Renal cortical epithelial cell (primary cell): ENCODE data around the gene IDH2. TPM values are rescaled to one million over a fixed set of nuclear protein-coding genes. Genes with fewer than 3 reads are reported as not detected.
A peak's percentile ranks its signal among the peaks of the same experiment; 100 is the strongest.
"Not testable (repeated sequence)": the region's sequence is repeated elsewhere in the genome, so short reads cannot be mapped to it uniquely, and the experiment has no call there.

Experiments used
- DNase-seq: peaks from one replicate; pipeline ENCODE4 v3.0.0-alpha.2; 2011; ENCODE audit warnings: low read depth
- total RNA-seq: library from RNA; depleted of rRNA; stranded (reverse); fragments of >200 nt; gene quantifications from 2 replicates; pipeline ENCODE4 v1.2.3, GENCODE V29; 2014

IDH2 gene
- 160 and 174 TPM in 2 replicates for total RNA-seq

- DNase-seq: peak; percentile 42
Observed at GRCh38 chr15:90101969-90102890, at the start of gene IDH2. TSS of gene IDH2 (minus strand) at chr15:90102468. CDS start at chr15:90102390, 78 bp downstream.

GRCh38 chr15:90150551-90150950 lies 48.3 kb upstream of the IDH2 start:
- not testable (repeated sequence) for DNase-seq

GRCh38 chr15:90149609-90150340 lies 47.5 kb upstream of the IDH2 start:
- DNase-seq: no peak

- not testable (repeated sequence) for DNase-seq
Observed at GRCh38 chr15:90146198-90146761, 44.0 kb upstream of the IDH2 start.

GRCh38 chr15:90145761-90146160 lies 43.5 kb upstream of the IDH2 start:
- DNase-seq: no peak

GRCh38 chr15:90145259-90145658 lies 43.0 kb upstream of the IDH2 start:
- no peak for DNase-seq

GRCh38 chr15:90143166-90143655 lies 40.9 kb upstream of the IDH2 start:
- DNase-seq: peak; percentile 41

GRCh38 chr15:90142216-90143165 lies 40.2 kb upstream of the IDH2 start:
- DNase-seq: no peak

- DNase-seq: peak; percentile 51
Observed at GRCh38 chr15:90141646-90142045, 39.4 kb upstream of the IDH2 start.

- DNase-seq: not testable (repeated sequence)
Observed at GRCh38 chr15:90139549-90139948, 37.3 kb upstream of the IDH2 start.

GRCh38 chr15:90138071-90138833 lies 36.0 kb upstream of the IDH2 start:
- peak; percentile 59 for DNase-seq

- no peak for DNase-seq
Observed at GRCh38 chr15:90132437-90132836, 30.2 kb upstream of the IDH2 start.

- DNase-seq: no peak
Observed at GRCh38 chr15:90131848-90132247, 29.6 kb upstream of the IDH2 start.

- DNase-seq: no peak
Observed at GRCh38 chr15:90130291-90130690, 28.0 kb upstream of the IDH2 start.

- DNase-seq: peak; percentile 41
Observed at GRCh38 chr15:90126596-90127435, 24.5 kb upstream of the IDH2 start.

- peak; percentile 30 for DNase-seq
Observed at GRCh38 chr15:90126022-90126421, 23.8 kb upstream of the IDH2 start.

- DNase-seq: peak; percentile 75
Observed at GRCh38 chr15:90124507-90124906, 22.2 kb upstream of the IDH2 start.

- DNase-seq: no peak
Observed at GRCh38 chr15:90121086-90121485, 18.8 kb upstream of the IDH2 start.

GRCh38 chr15:90119367-90119766 lies 17.1 kb upstream of the IDH2 start:
- no peak for DNase-seq
